CD4-positive, alpha-beta T cell treated with Interleukin-6 at 100 ng/mL for 8 hours (primary cell): ENCODE measurements around the gene PBX3.

ENCODE experiments used
- DNase-seq: peaks from one replicate; pipeline ENCODE4 v3.0.0-alpha.2; 2020; ENCODE audit warnings: mixed read lengths, low spot score

Gene PBX3

GRCh38 chr9:125867751-125868415, 120.7 kb downstream of the PBX3 start:
- no peak for DNase-seq

GRCh38 chr9:125878164-125878631, 131.0 kb downstream of the PBX3 start:
- no peak for DNase-seq

DNA sequence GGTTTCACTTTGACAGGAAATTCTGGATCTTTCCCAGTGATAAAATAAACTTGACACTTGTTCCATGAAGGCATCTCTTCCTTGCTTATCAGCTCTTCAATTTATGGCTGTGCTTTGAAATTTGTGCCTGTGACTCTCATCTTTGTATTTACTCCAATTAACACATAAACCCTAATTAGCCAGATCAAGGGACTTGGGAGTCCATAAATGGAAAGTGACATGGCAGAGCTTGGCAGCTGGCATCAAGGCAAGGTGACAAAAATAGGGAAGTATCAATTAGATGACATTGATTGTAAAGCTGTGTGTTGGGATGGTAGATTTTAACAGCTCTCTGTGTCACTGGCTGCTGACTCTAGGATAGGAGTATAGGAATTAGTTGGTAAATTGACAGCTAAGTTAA, 133.9 kb downstream of the PBX3 start:
- DNase-seq = no peak

DNA sequence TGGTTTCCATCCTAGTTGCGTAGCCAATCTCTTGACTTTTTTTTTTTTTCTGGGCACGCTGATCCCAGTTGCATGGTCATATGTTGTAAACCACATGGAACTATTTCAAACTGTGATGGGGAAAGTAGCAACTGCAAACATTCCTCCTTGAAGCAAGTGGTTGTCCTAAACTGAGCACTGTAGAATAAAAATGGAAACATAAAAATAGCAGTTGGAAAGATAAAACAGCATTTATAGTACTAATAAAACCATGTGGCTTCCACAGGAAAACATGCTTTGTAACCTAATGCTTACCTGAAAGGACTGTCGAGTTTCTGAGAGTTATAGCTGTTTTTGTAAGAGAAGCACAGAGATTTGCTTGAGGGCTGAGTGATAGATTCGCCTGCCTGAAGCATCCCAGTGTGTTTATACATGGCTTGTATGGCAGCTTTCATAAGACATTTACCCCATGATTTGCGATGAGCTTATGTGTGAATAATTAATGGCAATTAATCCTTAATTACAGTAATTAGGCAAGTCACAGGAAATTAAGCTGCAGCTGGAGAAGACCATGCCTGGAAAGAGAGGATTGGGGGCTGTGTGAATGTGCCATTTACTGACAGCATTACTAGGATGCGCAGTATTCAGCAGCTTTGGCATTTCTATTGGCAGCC, 136.5 kb downstream of the PBX3 start:
- no peak for DNase-seq

- no peak for DNase-seq
Measured at GRCh38 chr9:125884218-125884595, 137.0 kb downstream of the PBX3 start.

DNA sequence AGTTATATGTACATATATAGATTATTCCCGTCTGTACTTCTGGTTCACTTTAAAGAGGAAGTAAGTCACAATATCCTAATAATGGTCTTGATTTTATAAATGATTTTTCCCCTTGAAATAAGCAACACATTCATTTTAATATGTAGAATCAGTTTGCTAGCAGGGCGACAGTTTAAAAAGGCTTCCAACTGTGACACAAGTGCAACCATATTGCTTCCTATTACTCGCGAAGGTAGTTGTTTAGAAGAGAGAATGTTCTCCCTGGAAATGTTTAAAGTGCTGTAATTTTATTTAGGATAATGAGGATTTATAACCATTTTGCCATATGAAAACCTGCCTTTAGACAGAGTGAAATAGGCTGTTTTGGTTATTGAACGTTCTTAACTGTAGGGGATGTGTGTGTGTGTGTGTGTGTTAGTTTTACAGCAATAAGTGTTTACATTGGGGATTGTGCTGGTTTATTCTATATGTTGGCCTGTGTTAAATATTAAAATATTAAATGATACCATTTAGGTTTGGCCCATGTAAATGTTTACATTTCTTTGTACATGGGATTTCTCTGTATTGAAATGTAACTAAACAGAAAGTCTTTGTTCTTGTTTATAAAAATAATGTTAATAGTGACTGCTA, 138.3 kb downstream of the PBX3 start:
- no peak for DNase-seq

- DNase-seq = no peak
Measured at GRCh38 chr9:125886365-125886764, 139.2 kb downstream of the PBX3 start.

- no peak for DNase-seq
Measured at GRCh38 chr9:125887172-125887571, 140.0 kb downstream of the PBX3 start.

DNA sequence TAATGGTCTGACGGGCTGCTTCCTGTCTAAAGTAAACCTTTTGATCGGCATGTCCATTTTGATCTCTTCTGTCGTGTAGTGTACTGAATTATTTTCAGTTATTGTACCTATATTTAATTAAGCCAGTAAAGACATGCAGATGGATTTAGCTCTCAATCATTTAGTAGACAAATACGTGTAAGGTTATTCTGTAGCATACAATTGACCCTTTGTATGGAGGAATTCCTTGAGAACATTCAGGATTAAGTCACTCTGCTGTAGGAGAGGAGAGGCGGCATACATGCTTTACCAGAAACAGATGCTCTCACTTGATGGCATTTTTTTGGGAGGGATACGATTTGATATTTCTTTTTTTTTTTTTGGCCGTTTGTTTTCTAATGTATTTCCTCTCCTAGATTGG, 141.0 kb downstream of the PBX3 start:
- DNase-seq = no peak

DNA sequence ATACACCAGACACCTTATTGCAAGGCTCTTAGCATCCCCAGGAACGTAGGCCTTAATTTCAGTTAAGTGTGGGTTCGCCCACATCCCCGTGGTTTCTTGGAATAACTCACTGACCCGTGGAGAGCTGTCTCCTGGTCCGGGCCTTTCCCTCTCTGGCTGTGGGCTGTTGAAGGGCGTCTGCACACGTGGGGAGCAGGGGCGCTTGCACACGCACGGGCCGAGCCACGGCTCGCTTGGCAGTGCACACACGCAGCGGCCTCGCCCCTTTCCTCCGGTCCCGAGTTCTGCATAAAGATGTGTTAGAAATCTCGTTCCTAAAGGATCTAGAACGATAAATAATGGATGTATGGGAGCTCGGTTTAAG, 141.9 kb downstream of the PBX3 start:
- DNase-seq = no peak

DNA sequence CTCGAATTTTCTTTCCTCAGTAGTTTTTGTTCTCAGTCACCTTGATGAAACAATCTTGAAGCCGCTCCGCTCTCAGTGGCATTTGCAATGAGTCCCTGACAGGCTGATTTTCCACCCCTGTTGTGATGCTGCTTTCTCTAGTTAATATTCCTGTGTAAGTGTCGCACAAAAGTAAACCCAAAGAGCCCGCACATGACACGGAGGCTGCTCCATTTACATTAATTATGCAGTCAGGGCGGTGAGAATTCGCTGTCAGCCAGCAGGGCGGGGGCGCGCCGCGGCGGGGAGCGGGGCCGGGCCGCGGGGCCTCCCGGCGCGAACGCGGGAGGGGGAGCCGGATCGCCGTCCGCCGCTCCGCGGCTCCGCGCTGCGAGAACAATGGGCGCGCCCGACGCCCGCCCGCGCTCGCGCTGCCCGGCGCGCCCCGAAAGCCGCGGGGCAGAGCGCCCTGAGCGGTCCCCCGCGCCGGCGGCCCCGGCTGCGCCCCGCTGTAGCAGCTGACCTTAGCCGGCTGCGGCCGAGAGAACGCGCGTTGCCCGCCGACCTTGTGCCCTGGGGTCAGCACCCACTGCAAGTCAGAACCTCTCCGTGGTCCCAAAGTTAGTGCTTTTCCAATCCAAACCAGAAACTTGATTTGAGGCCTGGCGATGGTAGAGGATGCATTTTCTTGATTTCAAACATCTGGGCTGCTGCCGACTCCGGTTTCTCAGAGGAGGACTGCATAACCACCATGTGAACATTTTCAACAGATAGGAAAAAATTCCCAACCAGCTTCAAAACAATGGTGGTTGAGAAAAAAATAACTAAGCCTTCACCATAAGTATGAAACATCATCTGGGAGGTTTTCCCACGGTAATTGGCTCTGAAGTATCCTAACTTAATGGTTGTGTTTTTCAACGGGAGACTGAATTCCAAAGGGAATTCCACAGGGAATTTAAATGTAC, 142.6 kb downstream of the PBX3 start:
- DNase-seq = peak; percentile 1

GRCh38 chr9:125890826-125891225, 143.7 kb downstream of the PBX3 start:
- DNase-seq = no peak

- no peak for DNase-seq
Measured at GRCh38 chr9:125893277-125893676, 146.1 kb downstream of the PBX3 start.

GRCh38 chr9:125894566-125894965, 147.4 kb downstream of the PBX3 start:
- no peak for DNase-seq

DNA sequence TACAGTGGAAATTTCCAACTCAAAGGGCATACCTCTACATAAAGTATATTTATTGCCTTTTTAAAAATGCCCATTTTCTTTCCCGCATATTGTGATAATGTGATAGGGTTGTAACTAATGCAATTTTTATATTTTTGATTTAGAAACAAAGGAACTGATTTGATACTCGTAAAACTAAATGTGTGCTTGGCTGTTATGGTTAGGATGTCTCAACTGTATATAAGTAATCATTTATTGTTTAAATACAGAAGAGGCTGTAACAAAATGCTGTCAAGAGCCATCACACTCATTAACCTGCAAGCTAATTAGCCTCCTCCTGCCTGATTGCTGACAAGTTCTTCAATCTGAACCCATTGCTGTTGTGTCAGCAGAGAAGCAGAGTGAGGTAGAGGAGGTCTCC, 149.2 kb downstream of the PBX3 start:
- no peak for DNase-seq

- DNase-seq = no peak
Measured at GRCh38 chr9:125896964-125897363, 149.8 kb downstream of the PBX3 start.

- DNase-seq = no peak
Measured at GRCh38 chr9:125897481-125897880, 150.3 kb downstream of the PBX3 start.

DNA sequence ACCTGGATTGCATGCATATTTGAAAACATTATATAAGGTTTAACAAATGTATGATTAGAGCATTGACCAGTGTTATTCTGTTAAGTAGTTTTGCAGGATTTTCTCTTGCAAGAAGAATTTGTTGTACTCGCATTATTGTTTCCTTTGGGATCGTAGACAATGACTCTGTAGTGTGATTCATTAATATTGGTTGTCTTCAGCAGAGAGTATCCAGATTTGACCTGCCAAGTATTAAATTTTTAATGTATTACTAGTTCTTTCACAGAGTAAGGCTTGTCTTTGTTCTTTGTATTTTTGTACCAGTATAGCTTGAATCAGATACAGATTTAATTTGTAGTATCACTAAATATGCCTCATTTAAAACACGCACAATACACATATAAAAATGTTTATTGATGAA, 155.0 kb downstream of the PBX3 start:
- DNase-seq = no peak

- DNase-seq = no peak
Measured at GRCh38 chr9:125902831-125903512, 155.8 kb downstream of the PBX3 start.

GRCh38 chr9:125904155-125904851, 157.1 kb downstream of the PBX3 start:
- DNase-seq = no peak

- DNase-seq = no peak
Measured at GRCh38 chr9:125906144-125906543, 159.0 kb downstream of the PBX3 start.
